ENCODE results near the gene CEP70.

- TF ChIP-seq CTCF (IDR thresholded peaks at IDR 0.05) (peak; percentile 91), POLR2AphosphoS5 (IDR thresholded peaks at IDR 0.05; ENCODE audit: low read depth, low read length) (peak; percentile 83), REST (IDR thresholded peaks at IDR 0.05; ENCODE audit: insufficient read depth in 1 of 2, low read depth in 2 of 2, low read length in 1 of 2) (no peak; a peak in 1 of 4 replicates), TCF7L2 (IDR thresholded peaks at IDR 0.05; ENCODE audit: low read depth, low read length) (no peak)
These were observed at the start of gene CEP70 for GRCh38 chr3:138594150-138594934.
